ENCODE results near the gene CTXN2.

GRCh38 chr15:48144889-48145288 is 46.6 kb upstream of the CTXN2 start:
- no peak for TF ChIP-seq POLR2A (IDR thresholded peaks at IDR 0.05)
- TF ChIP-seq, protein P1, sequence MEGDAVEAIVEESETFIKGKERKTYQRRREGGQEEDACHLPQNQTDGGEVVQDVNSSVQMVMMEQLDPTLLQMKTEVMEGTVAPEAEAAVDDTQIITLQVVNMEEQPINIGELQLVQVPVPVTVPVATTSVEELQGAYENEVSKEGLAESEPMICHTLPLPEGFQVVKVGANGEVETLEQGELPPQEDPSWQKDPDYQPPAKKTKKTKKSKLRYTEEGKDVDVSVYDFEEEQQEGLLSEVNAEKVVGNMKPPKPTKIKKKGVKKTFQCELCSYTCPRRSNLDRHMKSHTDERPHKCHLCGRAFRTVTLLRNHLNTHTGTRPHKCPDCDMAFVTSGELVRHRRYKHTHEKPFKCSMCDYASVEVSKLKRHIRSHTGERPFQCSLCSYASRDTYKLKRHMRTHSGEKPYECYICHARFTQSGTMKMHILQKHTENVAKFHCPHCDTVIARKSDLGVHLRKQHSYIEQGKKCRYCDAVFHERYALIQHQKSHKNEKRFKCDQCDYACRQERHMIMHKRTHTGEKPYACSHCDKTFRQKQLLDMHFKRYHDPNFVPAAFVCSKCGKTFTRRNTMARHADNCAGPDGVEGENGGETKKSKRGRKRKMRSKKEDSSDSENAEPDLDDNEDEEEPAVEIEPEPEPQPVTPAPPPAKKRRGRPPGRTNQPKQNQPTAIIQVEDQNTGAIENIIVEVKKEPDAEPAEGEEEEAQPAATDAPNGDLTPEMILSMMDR (IDR thresholded peaks at IDR 0.05): no peak
